ENCODE results near the gene ENTREP1.

- no peak for TF ChIP-seq CTCF (IDR thresholded peaks at IDR 0.05)
- TF ChIP-seq ZFX (IDR thresholded peaks at IDR 0.05; ENCODE audit: borderline replicate concordance), result no peak
These were observed 68.4 kb downstream of the ENTREP1 start for GRCh38 chr9:69393425-69393824.

Data from 22Rv1 (cell line).